ENCODE data around the gene CNTROB. TPM values are rescaled to one million over a fixed set of nuclear protein-coding genes. Genes with fewer than 3 reads are reported as not detected.
A peak's percentile ranks its signal among the peaks of the same experiment; 100 is the strongest.

Gene CNTROB
- total and polyA plus RNA-seq, 10 of the 15 experiments (the other 5 are each of a cell fraction or from before 2014, with no cell fraction given): 2.0 to 36.2 (median 28.2) TPM

DNA sequence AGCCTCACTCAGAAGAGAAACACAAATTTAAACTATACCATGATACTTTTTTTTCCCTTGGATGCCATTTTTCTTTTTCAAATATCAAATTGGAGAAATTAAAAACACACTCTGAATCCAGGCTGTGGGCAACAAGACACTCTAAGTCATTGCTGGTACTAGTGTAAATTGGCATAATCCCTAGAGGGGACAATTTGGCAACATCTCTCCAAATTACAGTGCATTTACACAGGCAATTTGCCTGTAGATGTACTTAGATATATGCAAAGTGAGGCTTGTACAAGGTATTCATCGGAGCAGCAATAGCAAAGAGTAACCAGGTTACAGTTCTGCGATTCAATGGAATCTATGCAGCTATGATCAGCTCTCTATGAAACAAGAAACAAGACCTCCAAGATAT, 63.7 kb downstream of the CNTROB start (continued):
- TF ChIP-seq, protein P1, sequence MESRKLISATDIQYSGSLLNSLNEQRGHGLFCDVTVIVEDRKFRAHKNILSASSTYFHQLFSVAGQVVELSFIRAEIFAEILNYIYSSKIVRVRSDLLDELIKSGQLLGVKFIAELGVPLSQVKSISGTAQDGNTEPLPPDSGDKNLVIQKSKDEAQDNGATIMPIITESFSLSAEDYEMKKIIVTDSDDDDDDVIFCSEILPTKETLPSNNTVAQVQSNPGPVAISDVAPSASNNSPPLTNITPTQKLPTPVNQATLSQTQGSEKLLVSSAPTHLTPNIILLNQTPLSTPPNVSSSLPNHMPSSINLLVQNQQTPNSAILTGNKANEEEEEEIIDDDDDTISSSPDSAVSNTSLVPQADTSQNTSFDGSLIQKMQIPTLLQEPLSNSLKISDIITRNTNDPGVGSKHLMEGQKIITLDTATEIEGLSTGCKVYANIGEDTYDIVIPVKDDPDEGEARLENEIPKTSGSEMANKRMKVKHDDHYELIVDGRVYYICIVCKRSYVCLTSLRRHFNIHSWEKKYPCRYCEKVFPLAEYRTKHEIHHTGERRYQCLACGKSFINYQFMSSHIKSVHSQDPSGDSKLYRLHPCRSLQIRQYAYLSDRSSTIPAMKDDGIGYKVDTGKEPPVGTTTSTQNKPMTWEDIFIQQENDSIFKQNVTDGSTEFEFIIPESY (IDR thresholded peaks at IDR 0.05): no peak
- TF ChIP-seq POLR2A (IDR thresholded peaks at IDR 0.05; ENCODE audit: low read depth, low read length): no peak

DNA sequence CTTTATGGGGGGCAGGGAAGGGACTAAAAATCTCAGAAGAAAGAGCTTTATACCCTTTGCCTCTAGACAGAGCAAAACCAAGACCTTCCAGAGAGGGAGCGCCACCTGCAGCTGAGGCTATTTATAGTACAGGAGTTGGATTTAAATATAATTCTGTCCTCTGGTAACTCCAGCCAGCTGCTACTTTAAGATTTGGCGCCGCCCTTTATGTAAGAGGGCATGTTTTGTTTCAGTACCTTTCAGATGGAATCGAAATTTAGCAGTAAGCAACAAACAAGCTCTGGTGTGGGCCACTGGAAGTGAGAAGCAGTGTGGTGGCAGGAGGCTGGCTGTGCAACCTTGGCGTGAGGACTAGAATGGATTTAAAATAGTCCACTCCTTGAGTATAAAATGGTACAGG, 65.2 kb downstream of the CNTROB start:
- SMC1A ChIA-PET (ENCODE audit: uncharacterized antibody, unreplicated experiment): interaction anchor here (0.9 to 1.5 kb wide), 8 partner anchors 12 to 83 kb away, joined by 3 to 4 read pairs (median 3); partner anchors contain the start of gene RNF227
- no peak overlapping the region for H3K9ac ChIP-seq (ENCODE audit: control insufficient read depth, insufficient read depth, low read length)
- H3K27ac ChIP-seq (ENCODE audit: control insufficient read depth, insufficient read depth): no peak overlapping the region
- no peaks in the 10 kb centered on the region for H3K9me3 ChIP-seq (replicated peaks; ENCODE audit: control insufficient read depth, insufficient read depth, low read length)
- POLR2A ChIA-PET: interaction anchor here (0.5 to 0.8 kb wide), 3 partner anchors 30 to 678 kb away, joined by 3 to 7 read pairs (median 6); no protein-coding TSS in a partner anchor
- FAIRE-seq (no peak), ATAC-seq (peak; percentile 73), DNase-seq (ENCODE audit: low read depth, low spot score) (no peak)
- no peaks in the 10 kb centered on the region for H3K36me3 ChIP-seq (ENCODE audit: control insufficient read depth in 2 of 2, insufficient read depth in 2 of 2, low read length in 1 of 2)
- TF ChIP-seq MEF2A (IDR thresholded peaks at IDR 0.05; ENCODE audit: insufficient read depth, low read depth, low read length) (peak; percentile 73; the same call in 1 of the 2 replicates), FOXK2 (IDR thresholded peaks at IDR 0.05) (no peak), MEF2B (IDR thresholded peaks at IDR 0.05; ENCODE audit: partially characterized antibody, poor library complexity, severe bottlenecking) (peak; percentile 37)
- TF ChIP-seq, protein P2, sequence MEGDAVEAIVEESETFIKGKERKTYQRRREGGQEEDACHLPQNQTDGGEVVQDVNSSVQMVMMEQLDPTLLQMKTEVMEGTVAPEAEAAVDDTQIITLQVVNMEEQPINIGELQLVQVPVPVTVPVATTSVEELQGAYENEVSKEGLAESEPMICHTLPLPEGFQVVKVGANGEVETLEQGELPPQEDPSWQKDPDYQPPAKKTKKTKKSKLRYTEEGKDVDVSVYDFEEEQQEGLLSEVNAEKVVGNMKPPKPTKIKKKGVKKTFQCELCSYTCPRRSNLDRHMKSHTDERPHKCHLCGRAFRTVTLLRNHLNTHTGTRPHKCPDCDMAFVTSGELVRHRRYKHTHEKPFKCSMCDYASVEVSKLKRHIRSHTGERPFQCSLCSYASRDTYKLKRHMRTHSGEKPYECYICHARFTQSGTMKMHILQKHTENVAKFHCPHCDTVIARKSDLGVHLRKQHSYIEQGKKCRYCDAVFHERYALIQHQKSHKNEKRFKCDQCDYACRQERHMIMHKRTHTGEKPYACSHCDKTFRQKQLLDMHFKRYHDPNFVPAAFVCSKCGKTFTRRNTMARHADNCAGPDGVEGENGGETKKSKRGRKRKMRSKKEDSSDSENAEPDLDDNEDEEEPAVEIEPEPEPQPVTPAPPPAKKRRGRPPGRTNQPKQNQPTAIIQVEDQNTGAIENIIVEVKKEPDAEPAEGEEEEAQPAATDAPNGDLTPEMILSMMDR (IDR thresholded peaks at IDR 0.05 in 2 of 3, conservative IDR thresholded peaks at IDR 0.05 in 1 of 3; ENCODE audit: control insufficient read depth in 2 of 3, extremely low read depth in 1 of 3, insufficient read depth in 1 of 3, low read depth in 3 of 3, low read length in 3 of 3): peak in 2 of 3 experiments; percentile 21 to 41; a peak in 3 of 6 replicates
- TF ChIP-seq, protein P3, sequence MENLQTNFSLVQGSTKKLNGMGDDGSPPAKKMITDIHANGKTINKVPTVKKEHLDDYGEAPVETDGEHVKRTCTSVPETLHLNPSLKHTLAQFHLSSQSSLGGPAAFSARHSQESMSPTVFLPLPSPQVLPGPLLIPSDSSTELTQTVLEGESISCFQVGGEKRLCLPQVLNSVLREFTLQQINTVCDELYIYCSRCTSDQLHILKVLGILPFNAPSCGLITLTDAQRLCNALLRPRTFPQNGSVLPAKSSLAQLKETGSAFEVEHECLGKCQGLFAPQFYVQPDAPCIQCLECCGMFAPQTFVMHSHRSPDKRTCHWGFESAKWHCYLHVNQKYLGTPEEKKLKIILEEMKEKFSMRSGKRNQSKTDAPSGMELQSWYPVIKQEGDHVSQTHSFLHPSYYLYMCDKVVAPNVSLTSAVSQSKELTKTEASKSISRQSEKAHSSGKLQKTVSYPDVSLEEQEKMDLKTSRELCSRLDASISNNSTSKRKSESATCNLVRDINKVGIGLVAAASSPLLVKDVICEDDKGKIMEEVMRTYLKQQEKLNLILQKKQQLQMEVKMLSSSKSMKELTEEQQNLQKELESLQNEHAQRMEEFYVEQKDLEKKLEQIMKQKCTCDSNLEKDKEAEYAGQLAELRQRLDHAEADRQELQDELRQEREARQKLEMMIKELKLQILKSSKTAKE (IDR thresholded peaks at IDR 0.05; ENCODE audit: low read depth, poor library complexity, severe bottlenecking): no peak
- TF ChIP-seq, protein P4, sequence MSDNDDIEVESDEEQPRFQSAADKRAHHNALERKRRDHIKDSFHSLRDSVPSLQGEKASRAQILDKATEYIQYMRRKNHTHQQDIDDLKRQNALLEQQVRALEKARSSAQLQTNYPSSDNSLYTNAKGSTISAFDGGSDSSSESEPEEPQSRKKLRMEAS (IDR thresholded peaks at IDR 0.05; ENCODE audit: low read depth, low read length): no peak
- H4K20me1 ChIP-seq (ENCODE audit: control insufficient read depth, insufficient read depth): no peaks in the 10 kb centered on the region
- peaks cover under 1 to 2% of the 10 kb centered on the region in 2 experiments; a peak in 3 of 4 replicates for H3K27me3 ChIP-seq (replicated peaks in 1 of 2; ENCODE audit: control insufficient read depth in 2 of 2, insufficient read depth in 2 of 2, low read length in 1 of 2)
- RAD21 ChIA-PET (ENCODE audit: unreplicated experiment): interaction anchor here (1.0 to 1.1 kb wide), 3 partner anchors 21 to 253 kb away, joined by 3 to 4 read pairs (median 4); no protein-coding TSS in a partner anchor
- BruUV-seq (replicated peaks): no TSS peak
- H3K79me2 ChIP-seq (ENCODE audit: control insufficient read depth, insufficient read depth, low read length): no peaks in the 10 kb centered on the region
- no peak overlapping the region for H3K4me3 ChIP-seq
- intact Hi-C loops (cut with micrococcal nuclease; ENCODE audit: unreplicated experiment): no loop called here
- in situ Hi-C loops (cut with MboI): no loop called here
- peak overlapping the region; percentile 23; the same call in 1 of the 2 replicates for H2AFZ ChIP-seq (ENCODE audit: control insufficient read depth, low read depth, low read length)
- CTCF ChIA-PET: interaction anchor here (1.0 to 2.4 kb wide), 12 partner anchors 8 to 176 kb away, joined by 3 to 10 read pairs (median 5); no protein-coding TSS in a partner anchor
- H3K4me1 ChIP-seq (ENCODE audit: control insufficient read depth, insufficient read depth, low read length): peaks cover 9% of the 10 kb centered on the region
- 0% methylated on average over 5 of the region's 5 CpGs for WGBS (ENCODE audit: insufficient coverage, insufficient replicate concordance, low lambda C conversion rate, missing lambda C conversion rate)
- 0 out of 2 replicates have a peak overlapping the region, but pooled peaks have one; percentile 25 for H3K4me2 ChIP-seq (ENCODE audit: control insufficient read depth, insufficient read depth)
